H9 (cell line): ENCODE data around the gene DUSP6. TPM values are rescaled to one million over a fixed set of nuclear protein-coding genes. Genes with fewer than 3 reads are reported as not detected.

Experiments
- DNase-seq: peaks from one replicate; pipeline ENCODE4 v3.0.0-alpha.2; 2017
- H2AFZ ChIP-seq: one replicate; pipeline ENCODE4 v1.6.1; 2013; ENCODE audit warnings: mild to moderate bottlenecking, low read length, control low read depth, moderate library complexity
- H2AK5ac ChIP-seq: 2 replicates; pipeline ENCODE4 v1.6.1; 2013; ENCODE audit warnings: low read length, control low read depth, mixed read lengths; ENCODE audit not compliant: insufficient read length
- H2BK120ac ChIP-seq: one replicate; pipeline ENCODE4 v1.6.1; 2013; ENCODE audit warnings: low read depth, mild to moderate bottlenecking, low read length, control low read depth, inconsistent platforms; ENCODE audit not compliant: poor library complexity, severe bottlenecking
- H2BK12ac ChIP-seq: 2 replicates; pipeline ENCODE4 v1.6.1; 2013; ENCODE audit warnings: low read length, control low read depth, mixed read lengths, low read depth; ENCODE audit not compliant: insufficient read length
- H2BK15ac ChIP-seq: 2 replicates; pipeline ENCODE4 v1.6.1; 2013; ENCODE audit warnings: low read depth, low read length, control low read depth
- H2BK20ac ChIP-seq: one replicate; pipeline ENCODE4 v1.6.1; 2013; ENCODE audit warnings: low read depth, mild to moderate bottlenecking, low read length, control low read depth, inconsistent platforms; ENCODE audit not compliant: poor library complexity, severe bottlenecking
- H2BK5ac ChIP-seq: 2 replicates; pipeline ENCODE4 v1.6.1; 2013; ENCODE audit warnings: low read length, control low read depth, mixed read lengths; ENCODE audit not compliant: insufficient read length
- H3K14ac ChIP-seq: 2 replicates; pipeline ENCODE4 v1.6.1; 2013; ENCODE audit warnings: low read length, control low read depth; ENCODE audit not compliant: insufficient read depth
- H3K18ac ChIP-seq: 2 replicates; pipeline ENCODE4 v1.6.1; 2013; ENCODE audit warnings: low read depth, mild to moderate bottlenecking, mixed read lengths, low read length, control low read depth; ENCODE audit not compliant: insufficient read length
- H3K23ac ChIP-seq: 2 replicates; pipeline ENCODE4 v1.6.1; 2013; ENCODE audit warnings: low read length, control low read depth, mixed read lengths, low read depth; ENCODE audit not compliant: insufficient read length
- H3K23me2 ChIP-seq: 2 replicates; pipeline ENCODE4 v1.6.1; 2013; ENCODE audit warnings: low read depth, mild to moderate bottlenecking, mixed read lengths, low read length, control low read depth; ENCODE audit not compliant: insufficient read length, poor library complexity, severe bottlenecking
- H3K27ac ChIP-seq: 2 replicates; pipeline ENCODE4 v1.5.1; 2013; ENCODE audit warnings: low read length, control low read depth, mixed read lengths, low read depth; ENCODE audit not compliant: insufficient read length
- H3K27me3 ChIP-seq: 2 replicates; pipeline ENCODE4 v1.6.1; 2013; ENCODE audit warnings: low read length, control low read depth, inconsistent platforms; ENCODE audit not compliant: insufficient read depth
- H3K4ac ChIP-seq: 2 replicates; pipeline ENCODE4 v1.6.1; 2013; ENCODE audit warnings: low read depth, mild to moderate bottlenecking, control low read depth, inconsistent platforms, low read length, moderate library complexity
- H3K4me1 ChIP-seq: 2 replicates; pipeline ENCODE4 v1.6.1; 2013; ENCODE audit warnings: low read length, control low read depth, inconsistent platforms; ENCODE audit not compliant: insufficient read depth
- H3K4me2 ChIP-seq: 2 replicates; pipeline ENCODE4 v1.6.1; 2013; ENCODE audit warnings: low read length, control low read depth, mixed read lengths; ENCODE audit not compliant: insufficient read length, insufficient read depth
- H3K56ac ChIP-seq: 2 replicates; pipeline ENCODE4 v1.6.1; 2013; ENCODE audit warnings: low read depth, mild to moderate bottlenecking, mixed read lengths, low read length, control low read depth; ENCODE audit not compliant: insufficient read length
- H3K79me1 ChIP-seq: 2 replicates; pipeline ENCODE4 v1.6.1; 2013; ENCODE audit warnings: low read depth, mild to moderate bottlenecking, moderate library complexity, low read length, control low read depth, inconsistent platforms; ENCODE audit not compliant: insufficient read depth, poor library complexity, severe bottlenecking
- H3K79me2 ChIP-seq: 2 replicates; pipeline ENCODE4 v1.6.1; 2013; ENCODE audit warnings: low read length, control low read depth, inconsistent platforms; ENCODE audit not compliant: insufficient read depth
- H3K9ac ChIP-seq: 2 replicates; pipeline ENCODE4 v1.6.1; 2013; ENCODE audit warnings: low read length, control low read depth, mixed read lengths; ENCODE audit not compliant: insufficient read length; ENCODE audit errors: extremely low read depth
- H3K9me3 ChIP-seq: one replicate; pipeline ENCODE4 v1.6.1; 2013; ENCODE audit warnings: low read depth, low read length, inconsistent platforms; ENCODE audit not compliant: control insufficient read depth
- H3T11ph ChIP-seq: one replicate; pipeline ENCODE4 v1.6.1; 2013; ENCODE audit warnings: mild to moderate bottlenecking, low read length, control low read depth, inconsistent platforms
- H4K20me1 ChIP-seq: one replicate; pipeline ENCODE4 v1.6.1; 2013; ENCODE audit not compliant: control insufficient read depth, insufficient read length, insufficient read depth
- H4K5ac ChIP-seq: 2 replicates; pipeline ENCODE4 v1.6.1; 2013; ENCODE audit warnings: low read depth, mild to moderate bottlenecking, mixed read lengths, low read length, control low read depth; ENCODE audit not compliant: insufficient read length
- H4K8ac ChIP-seq: replicated peaks from 2 replicates; pipeline ENCODE4 v1.6.1; 2013; ENCODE audit warnings: low read length, control low read depth, mixed read lengths, low read depth; ENCODE audit not compliant: insufficient read length
- H4K91ac ChIP-seq: 2 replicates; pipeline ENCODE4 v1.6.1; 2013; ENCODE audit warnings: low read depth, mild to moderate bottlenecking, moderate library complexity, mixed read lengths, low read length, control low read depth; ENCODE audit not compliant: insufficient read length
- H3K27ac Mint-ChIP-seq, 3 experiments: 2 replicates in 2 of 3; 3 replicates in 1 of 3; pipeline ENCODE4 v1.8.0; 2020 to 2021; ENCODE audit warnings: mixed read lengths in 3 of 3, mild to moderate bottlenecking in 1 of 3, moderate library complexity in 1 of 3
- H3K27me3 Mint-ChIP-seq: 2 replicates; pipeline ENCODE4 v1.8.0; 2021; ENCODE audit warnings: low read depth, mild to moderate bottlenecking, moderate library complexity, mixed read lengths
- H3K36me3 Mint-ChIP-seq, 3 experiments: 2 replicates in 2 of 3; 3 replicates in 1 of 3; pipeline ENCODE4 v1.8.0; 2020 to 2021; ENCODE audit warnings: low read depth in 3 of 3, mixed read lengths in 3 of 3; ENCODE audit not compliant: insufficient read depth in 1 of 3
- H3K4me1 Mint-ChIP-seq, 2 experiments: 2 replicates each; pipeline ENCODE4 v1.8.0; 2020; ENCODE audit warnings: mixed read lengths in 2 of 2
- H3K4me3 Mint-ChIP-seq, 2 experiments: 2 replicates in 1 of 2; 3 replicates in 1 of 2; pipeline ENCODE4 v1.8.0; 2020 to 2021; ENCODE audit warnings: mild to moderate bottlenecking in 2 of 2, mixed read lengths in 2 of 2, moderate library complexity in 1 of 2
- H3K9me3 Mint-ChIP-seq, 2 experiments: 2 replicates in 1 of 2; 3 replicates in 1 of 2; pipeline ENCODE4 v1.8.0; 2020; ENCODE audit warnings: mild to moderate bottlenecking in 2 of 2, mixed read lengths in 2 of 2, moderate library complexity in 1 of 2
- WGBS: extraction: QIAGEN DNeasy Blood & Tissue Kit; methylation state at CpG from one replicate; pipeline ENCODE4 v1.1.7; 2013; ENCODE audit warnings: missing lambda C conversion rate, low lambda C conversion rate, mixed read lengths; ENCODE audit not compliant: insufficient read length; ENCODE audit errors: extremely low coverage; 5-methylcytosine and 5-hydroxymethylcytosine counted together
- total RNA-seq: library from RNA; stranded (reverse); gene quantifications from 2 replicates; pipeline ENCODE4 v1.2.1, GENCODE V29; 2021
- TF ChIP-seq, protein P1 (sequence below): fragments of 200-600 bp; sonication (generic); conservative IDR thresholded peaks from 3 replicates; pipeline ENCODE4 v1.8.0; 2021; ENCODE audit warnings: antibody characterized with exemption, mild to moderate bottlenecking

The DUSP6 gene
- total RNA-seq, 1 experiment from 2014 or later = 35.3 TPM

DNA sequence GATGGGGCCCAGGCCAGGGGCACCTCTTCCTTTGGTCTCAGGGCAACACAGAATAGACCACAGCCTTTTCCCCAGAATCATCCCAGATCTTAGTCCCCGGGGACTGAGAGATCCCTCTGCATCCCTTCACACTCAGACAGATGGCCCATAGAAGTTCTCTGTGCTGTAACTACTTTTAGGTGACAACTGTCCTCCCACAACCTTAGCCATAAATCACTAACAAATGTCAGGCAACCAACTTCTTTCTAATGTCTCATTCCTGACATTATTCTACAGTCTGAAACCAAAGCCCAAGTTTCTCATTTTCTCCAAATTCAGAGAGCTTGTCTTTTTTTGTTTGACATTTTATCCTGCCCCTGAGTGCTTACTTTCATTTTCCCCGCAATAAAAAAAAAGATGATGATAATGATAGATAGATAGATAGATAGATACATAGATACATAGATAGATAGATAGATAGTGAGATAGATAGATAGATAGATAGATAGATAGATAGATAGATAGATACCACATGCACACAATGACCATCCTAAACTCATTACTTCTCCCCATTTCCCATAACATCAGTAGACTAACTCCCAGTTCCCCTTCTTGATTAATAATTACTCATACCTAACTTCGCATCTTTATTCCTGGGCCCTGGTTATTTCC lies 28.6 kb downstream of the DUSP6 start:
- H3K9me3 Mint-ChIP-seq = no peaks in the 10 kb centered on the region
- H3K79me2 ChIP-seq = no peaks in the 10 kb centered on the region
- DNase-seq = no peak
- no peak overlapping the region for H3K4me3 Mint-ChIP-seq
- H3K56ac ChIP-seq = no peak overlapping the region
- no peak overlapping the region for H2BK20ac ChIP-seq
- H4K8ac ChIP-seq = no peak overlapping the region
- H3K27ac Mint-ChIP-seq = no peak overlapping the region
- no peak overlapping the region for H3K14ac ChIP-seq
- no peak overlapping the region for H2BK15ac ChIP-seq
- H3K18ac ChIP-seq = no peak overlapping the region
- H3K4ac ChIP-seq = no peak overlapping the region
- no peak overlapping the region for H3K23ac ChIP-seq
- no peaks in the 10 kb centered on the region for H3K36me3 Mint-ChIP-seq
- H3T11ph ChIP-seq = no peak overlapping the region
- TF ChIP-seq, protein P1, sequence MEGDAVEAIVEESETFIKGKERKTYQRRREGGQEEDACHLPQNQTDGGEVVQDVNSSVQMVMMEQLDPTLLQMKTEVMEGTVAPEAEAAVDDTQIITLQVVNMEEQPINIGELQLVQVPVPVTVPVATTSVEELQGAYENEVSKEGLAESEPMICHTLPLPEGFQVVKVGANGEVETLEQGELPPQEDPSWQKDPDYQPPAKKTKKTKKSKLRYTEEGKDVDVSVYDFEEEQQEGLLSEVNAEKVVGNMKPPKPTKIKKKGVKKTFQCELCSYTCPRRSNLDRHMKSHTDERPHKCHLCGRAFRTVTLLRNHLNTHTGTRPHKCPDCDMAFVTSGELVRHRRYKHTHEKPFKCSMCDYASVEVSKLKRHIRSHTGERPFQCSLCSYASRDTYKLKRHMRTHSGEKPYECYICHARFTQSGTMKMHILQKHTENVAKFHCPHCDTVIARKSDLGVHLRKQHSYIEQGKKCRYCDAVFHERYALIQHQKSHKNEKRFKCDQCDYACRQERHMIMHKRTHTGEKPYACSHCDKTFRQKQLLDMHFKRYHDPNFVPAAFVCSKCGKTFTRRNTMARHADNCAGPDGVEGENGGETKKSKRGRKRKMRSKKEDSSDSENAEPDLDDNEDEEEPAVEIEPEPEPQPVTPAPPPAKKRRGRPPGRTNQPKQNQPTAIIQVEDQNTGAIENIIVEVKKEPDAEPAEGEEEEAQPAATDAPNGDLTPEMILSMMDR = no peak
- H3K4me2 ChIP-seq = no peak overlapping the region
- no peak overlapping the region for H2BK5ac ChIP-seq
- no peaks in the 10 kb centered on the region for H4K20me1 ChIP-seq
- H3K4me1 ChIP-seq = no peaks in the 10 kb centered on the region; the same call in 1 of the 2 replicates
- peaks cover 11 to 20% of the 10 kb centered on the region in 2 experiments for H3K4me1 Mint-ChIP-seq
- no peaks in the 10 kb centered on the region for H3K9me3 ChIP-seq
- no peak overlapping the region for H4K5ac ChIP-seq
- no peak overlapping the region for H4K91ac ChIP-seq
- H2BK12ac ChIP-seq = no peak overlapping the region
- no peak overlapping the region for H2AK5ac ChIP-seq
- WGBS = no CpG with 5 or more reads among the region's 3 CpGs
- no peak overlapping the region for H2BK120ac ChIP-seq
- no peaks in the 10 kb centered on the region for H3K23me2 ChIP-seq
- H3K27me3 Mint-ChIP-seq = peaks cover 8% of the 10 kb centered on the region
- no peak overlapping the region for H3K27ac ChIP-seq
- H3K27me3 ChIP-seq = no peaks in the 10 kb centered on the region
- H2AFZ ChIP-seq = no peak overlapping the region
- no peak overlapping the region for H3K9ac ChIP-seq
- no peaks in the 10 kb centered on the region for H3K79me1 ChIP-seq
